ENCODE data around the gene COL13A1. TPM values are rescaled to one million over a fixed set of nuclear protein-coding genes. Genes with fewer than 3 reads are reported as not detected.

COL13A1 gene
- total and polyA plus RNA-seq, 4 donors: 0.17 to 0.47 (median 0.18) TPM

DNA sequence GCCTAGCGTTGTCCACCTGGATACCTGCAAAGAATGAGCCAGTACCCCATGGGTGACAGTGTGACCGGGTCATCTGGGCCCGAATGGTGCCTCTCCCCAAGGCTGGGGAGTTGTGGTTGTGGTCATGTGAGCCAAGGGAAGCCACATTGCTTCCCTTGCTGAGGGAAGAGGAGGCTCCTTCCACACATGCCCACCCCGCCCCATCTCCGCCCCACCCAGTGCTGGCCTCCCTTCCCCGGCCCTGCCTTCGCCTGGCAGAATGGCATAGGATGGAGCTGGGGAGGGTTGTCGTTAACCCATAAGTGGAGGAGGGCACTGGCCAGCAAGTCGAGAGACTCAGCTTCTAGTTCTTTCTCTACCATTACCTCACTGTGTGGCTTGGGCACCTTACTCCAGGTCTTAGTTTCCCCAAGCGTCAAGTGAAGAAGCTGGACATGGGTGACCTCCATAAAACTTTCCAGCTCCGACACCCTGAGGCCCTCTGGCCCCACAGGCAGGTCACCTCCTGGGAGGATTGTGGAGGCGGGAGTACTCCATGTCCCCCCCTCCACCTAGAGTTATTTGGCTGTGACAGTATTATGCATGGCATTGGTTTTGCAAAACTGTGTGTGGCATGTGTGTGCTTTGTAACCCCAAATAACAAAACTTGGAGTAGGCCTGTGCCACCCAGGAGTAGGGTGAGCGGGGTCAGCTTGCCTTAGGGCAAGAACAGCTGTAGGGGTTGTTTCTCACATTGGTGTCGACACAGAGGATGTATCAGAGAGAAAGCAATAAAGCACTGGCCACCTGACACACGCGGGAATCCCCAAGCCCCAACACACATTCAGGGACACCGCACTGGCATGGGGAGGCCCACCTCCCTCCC lies 160.4 kb downstream of the COL13A1 start:
- WGBS: 85% methylated on average over 17 of the region's 17 CpGs

DNA sequence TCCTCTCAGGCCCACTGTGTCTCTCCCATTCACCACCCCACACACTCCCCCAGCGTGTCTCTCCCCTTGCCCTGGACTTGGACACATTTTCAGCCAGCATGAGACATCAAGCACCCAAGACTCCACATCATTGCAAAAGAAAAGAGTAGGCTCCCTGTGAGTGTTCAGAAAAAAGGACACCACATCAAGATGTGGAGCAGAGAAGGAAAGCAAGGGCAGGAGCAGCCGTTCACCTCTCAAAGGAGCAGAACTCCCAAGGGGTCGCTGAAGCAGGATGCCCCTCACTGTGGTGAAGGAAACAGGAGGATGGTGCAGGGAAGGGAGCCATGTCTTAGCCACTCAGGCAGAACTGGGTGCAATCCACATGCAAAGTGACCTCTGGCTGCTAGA lies 161.0 kb downstream of the COL13A1 start:
- Histone ChIP-seq H3K4me3 (ENCODE audit: low read depth in 1 of 3, low read length in 3 of 3) (no peak overlapping the region), H3K4me1 (ENCODE audit: control insufficient read depth in 4 of 4, insufficient read depth in 4 of 4, low read length in 3 of 4) (no peaks in the 10 kb centered on the region), H3K9me3 (ENCODE audit: control insufficient read depth in 4 of 4, low read length in 3 of 4) (no peaks in the 10 kb centered on the region), H3K9ac (ENCODE audit: low read depth in 1 of 2, low read length in 2 of 2) (no peak overlapping the region), H3K27ac (ENCODE audit: low read depth in 1 of 2, low read length in 2 of 2) (no peak overlapping the region), H3K36me3 (ENCODE audit: control insufficient read depth in 4 of 4, insufficient read depth in 3 of 4, low read depth in 1 of 4, low read length in 3 of 4) (no peaks in the 10 kb centered on the region), H3K27me3 (ENCODE audit: control insufficient read depth in 4 of 4, insufficient read depth in 4 of 4, low read length in 3 of 4) (no peaks in the 10 kb centered on the region)
- 87% methylated on average over 3 of the region's 3 CpGs for WGBS
- no peak for DNase-seq (ENCODE audit: low spot score)
- TF ChIP-seq SP1 (IDR thresholded peaks at IDR 0.05) (no peak), FOXA1 (IDR thresholded peaks at IDR 0.05) (no peak), YY1 (IDR thresholded peaks at IDR 0.05) (no peak), NR2F2 (IDR thresholded peaks at IDR 0.05) (no peak), TAF1 (conservative IDR thresholded peaks at IDR 0.05) (no peak), RAD21 (IDR thresholded peaks at IDR 0.05) (no peak), RXRA (IDR thresholded peaks at IDR 0.05) (no peak), HNF4A (conservative IDR thresholded peaks at IDR 0.05) (no peak), HNF4G (IDR thresholded peaks at IDR 0.05) (no peak), FOXA2 (IDR thresholded peaks at IDR 0.05) (no peak)
- TF ChIP-seq, protein P1, sequence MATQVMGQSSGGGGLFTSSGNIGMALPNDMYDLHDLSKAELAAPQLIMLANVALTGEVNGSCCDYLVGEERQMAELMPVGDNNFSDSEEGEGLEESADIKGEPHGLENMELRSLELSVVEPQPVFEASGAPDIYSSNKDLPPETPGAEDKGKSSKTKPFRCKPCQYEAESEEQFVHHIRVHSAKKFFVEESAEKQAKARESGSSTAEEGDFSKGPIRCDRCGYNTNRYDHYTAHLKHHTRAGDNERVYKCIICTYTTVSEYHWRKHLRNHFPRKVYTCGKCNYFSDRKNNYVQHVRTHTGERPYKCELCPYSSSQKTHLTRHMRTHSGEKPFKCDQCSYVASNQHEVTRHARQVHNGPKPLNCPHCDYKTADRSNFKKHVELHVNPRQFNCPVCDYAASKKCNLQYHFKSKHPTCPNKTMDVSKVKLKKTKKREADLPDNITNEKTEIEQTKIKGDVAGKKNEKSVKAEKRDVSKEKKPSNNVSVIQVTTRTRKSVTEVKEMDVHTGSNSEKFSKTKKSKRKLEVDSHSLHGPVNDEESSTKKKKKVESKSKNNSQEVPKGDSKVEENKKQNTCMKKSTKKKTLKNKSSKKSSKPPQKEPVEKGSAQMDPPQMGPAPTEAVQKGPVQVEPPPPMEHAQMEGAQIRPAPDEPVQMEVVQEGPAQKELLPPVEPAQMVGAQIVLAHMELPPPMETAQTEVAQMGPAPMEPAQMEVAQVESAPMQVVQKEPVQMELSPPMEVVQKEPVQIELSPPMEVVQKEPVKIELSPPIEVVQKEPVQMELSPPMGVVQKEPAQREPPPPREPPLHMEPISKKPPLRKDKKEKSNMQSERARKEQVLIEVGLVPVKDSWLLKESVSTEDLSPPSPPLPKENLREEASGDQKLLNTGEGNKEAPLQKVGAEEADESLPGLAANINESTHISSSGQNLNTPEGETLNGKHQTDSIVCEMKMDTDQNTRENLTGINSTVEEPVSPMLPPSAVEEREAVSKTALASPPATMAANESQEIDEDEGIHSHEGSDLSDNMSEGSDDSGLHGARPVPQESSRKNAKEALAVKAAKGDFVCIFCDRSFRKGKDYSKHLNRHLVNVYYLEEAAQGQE (IDR thresholded peaks at IDR 0.05): no peak

More for the DNA sequence above, 160.4 kb downstream of the COL13A1 start:
- TF ChIP-seq NR2F2 (IDR thresholded peaks at IDR 0.05): no peak
- no peak for TF ChIP-seq YY1 (IDR thresholded peaks at IDR 0.05)
- Histone ChIP-seq H3K27ac (ENCODE audit: low read depth in 1 of 2, low read length in 2 of 2) (no peak overlapping the region), H3K4me3 (ENCODE audit: low read depth in 1 of 3, low read length in 3 of 3) (no peak overlapping the region), H3K9ac (ENCODE audit: low read depth in 1 of 2, low read length in 2 of 2) (no peak overlapping the region), H3K9me3 (ENCODE audit: control insufficient read depth in 4 of 4, low read length in 3 of 4) (no peaks in the 10 kb centered on the region), H3K36me3 (ENCODE audit: control insufficient read depth in 4 of 4, insufficient read depth in 3 of 4, low read depth in 1 of 4, low read length in 3 of 4) (no peaks in the 10 kb centered on the region), H3K4me1 (ENCODE audit: control insufficient read depth in 4 of 4, insufficient read depth in 4 of 4, low read length in 3 of 4) (no peaks in the 10 kb centered on the region), H3K27me3 (ENCODE audit: control insufficient read depth in 4 of 4, insufficient read depth in 4 of 4, low read length in 3 of 4) (no peaks in the 10 kb centered on the region)
- DNase-seq (ENCODE audit: low spot score): peak; percentile 23

DNA sequence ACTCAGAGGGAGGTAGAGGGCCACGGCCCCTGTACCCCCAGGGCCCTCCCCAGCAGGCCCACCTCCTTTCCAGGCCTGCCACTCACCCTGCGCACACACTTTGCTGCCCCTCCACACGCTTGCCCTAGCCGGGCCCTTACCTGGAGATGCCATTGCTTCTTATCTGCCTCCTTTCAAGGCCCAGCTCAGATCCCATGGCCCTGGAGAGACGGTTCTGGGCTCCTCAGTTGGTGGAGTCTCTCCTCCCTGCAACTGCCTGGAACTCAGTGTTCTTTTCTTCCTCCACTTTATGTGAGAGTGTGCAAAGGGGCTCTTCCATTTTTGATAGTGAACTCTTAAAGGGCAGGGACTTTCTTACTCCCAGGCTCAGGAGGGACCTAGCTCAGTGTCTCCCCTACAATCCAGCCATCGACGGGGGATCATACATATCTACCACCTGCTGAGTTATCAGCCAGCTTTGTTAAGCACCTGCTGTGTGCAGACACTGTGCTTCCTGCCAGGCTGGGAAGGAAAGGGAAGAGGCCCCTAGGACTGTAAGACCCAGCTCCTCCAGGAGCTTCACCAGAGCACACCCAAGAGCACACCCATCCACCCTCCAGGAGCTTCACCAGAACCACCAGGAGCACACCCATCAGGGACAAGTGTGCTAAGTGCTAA lies 161.6 kb downstream of the COL13A1 start:
- Histone ChIP-seq H3K4me1 (ENCODE audit: control insufficient read depth in 4 of 4, insufficient read depth in 4 of 4, low read length in 3 of 4) (no peaks in the 10 kb centered on the region), H3K9ac (ENCODE audit: low read depth in 1 of 2, low read length in 2 of 2) (no peak overlapping the region), H3K9me3 (ENCODE audit: control insufficient read depth in 4 of 4, low read length in 3 of 4) (no peaks in the 10 kb centered on the region), H3K27me3 (ENCODE audit: control insufficient read depth in 4 of 4, insufficient read depth in 4 of 4, low read length in 3 of 4) (no peaks in the 10 kb centered on the region), H3K27ac (ENCODE audit: low read depth in 1 of 2, low read length in 2 of 2) (no peak overlapping the region), H3K4me3 (ENCODE audit: low read depth in 1 of 3, low read length in 3 of 3) (no peak overlapping the region), H3K36me3 (ENCODE audit: control insufficient read depth in 4 of 4, insufficient read depth in 3 of 4, low read depth in 1 of 4, low read length in 3 of 4) (no peaks in the 10 kb centered on the region)
- 83% methylated on average over 7 of the region's 7 CpGs for WGBS
- DNase-seq (ENCODE audit: low spot score): no peak
- TF ChIP-seq YY1 (IDR thresholded peaks at IDR 0.05): no peak
- TF ChIP-seq NR2F2 (IDR thresholded peaks at IDR 0.05): no peak
- TF ChIP-seq, protein P2, sequence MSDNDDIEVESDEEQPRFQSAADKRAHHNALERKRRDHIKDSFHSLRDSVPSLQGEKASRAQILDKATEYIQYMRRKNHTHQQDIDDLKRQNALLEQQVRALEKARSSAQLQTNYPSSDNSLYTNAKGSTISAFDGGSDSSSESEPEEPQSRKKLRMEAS (IDR thresholded peaks at IDR 0.05): no peak
- TF ChIP-seq, protein P3, sequence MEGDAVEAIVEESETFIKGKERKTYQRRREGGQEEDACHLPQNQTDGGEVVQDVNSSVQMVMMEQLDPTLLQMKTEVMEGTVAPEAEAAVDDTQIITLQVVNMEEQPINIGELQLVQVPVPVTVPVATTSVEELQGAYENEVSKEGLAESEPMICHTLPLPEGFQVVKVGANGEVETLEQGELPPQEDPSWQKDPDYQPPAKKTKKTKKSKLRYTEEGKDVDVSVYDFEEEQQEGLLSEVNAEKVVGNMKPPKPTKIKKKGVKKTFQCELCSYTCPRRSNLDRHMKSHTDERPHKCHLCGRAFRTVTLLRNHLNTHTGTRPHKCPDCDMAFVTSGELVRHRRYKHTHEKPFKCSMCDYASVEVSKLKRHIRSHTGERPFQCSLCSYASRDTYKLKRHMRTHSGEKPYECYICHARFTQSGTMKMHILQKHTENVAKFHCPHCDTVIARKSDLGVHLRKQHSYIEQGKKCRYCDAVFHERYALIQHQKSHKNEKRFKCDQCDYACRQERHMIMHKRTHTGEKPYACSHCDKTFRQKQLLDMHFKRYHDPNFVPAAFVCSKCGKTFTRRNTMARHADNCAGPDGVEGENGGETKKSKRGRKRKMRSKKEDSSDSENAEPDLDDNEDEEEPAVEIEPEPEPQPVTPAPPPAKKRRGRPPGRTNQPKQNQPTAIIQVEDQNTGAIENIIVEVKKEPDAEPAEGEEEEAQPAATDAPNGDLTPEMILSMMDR (IDR thresholded peaks at IDR 0.05; ENCODE audit: low read depth, low read length, missing input control): no peak
- TF ChIP-seq SP1 (IDR thresholded peaks at IDR 0.05): no peak
- TF ChIP-seq RXRA (IDR thresholded peaks at IDR 0.05): no peak
- TF ChIP-seq, protein P1 (IDR thresholded peaks at IDR 0.05): no peak
- TF ChIP-seq HNF4A (conservative IDR thresholded peaks at IDR 0.05): no peak
- no peak for TF ChIP-seq RAD21 (IDR thresholded peaks at IDR 0.05)
- TF ChIP-seq EGR1 (IDR thresholded peaks at IDR 0.05; ENCODE audit: low read depth in 2 of 2): no peak
